GM12872 (cell line): Measurements from ENCODE around the gene TMEM143.

ENCODE experiments used
- CTCF ChIP-seq: IDR thresholded peaks from 3 replicates; pipeline ENCODE4 v1.5.1; 2011; ENCODE audit warnings: low read depth, mild to moderate bottlenecking, low read length, moderate library complexity; ENCODE audit not compliant: insufficient read depth

TMEM143 gene

GRCh38 chr19:48398102-48398374, 34.3 kb upstream of the TMEM143 start:
- no peak for TF ChIP-seq CTCF

GRCh38 chr19:48397263-48398101, 33.7 kb upstream of the TMEM143 start:
- no peak for TF ChIP-seq CTCF

GRCh38 chr19:48396824-48397176, 33.1 kb upstream of the TMEM143 start:
- TF ChIP-seq CTCF = no peak

- TF ChIP-seq CTCF = no peak
Observed at GRCh38 chr19:48396016-48396823, 32.5 kb upstream of the TMEM143 start.

GRCh38 chr19:48395499-48395898, 31.8 kb upstream of the TMEM143 start:
- TF ChIP-seq CTCF = no peak

GRCh38 chr19:48395170-48395455, 31.4 kb upstream of the TMEM143 start:
- no peak for TF ChIP-seq CTCF

GRCh38 chr19:48394331-48395169, 30.8 kb upstream of the TMEM143 start:
- TF ChIP-seq CTCF = no peak
